ENCODE results near the gene FNDC11. TPM values are rescaled to one million over a fixed set of nuclear protein-coding genes. Genes with fewer than 3 reads are reported as not detected.

The FNDC11 gene
- total RNA-seq, 2 donors from 2014 or later: 0.35 to 0.69 TPM

- Histone ChIP-seq H3K27me3 (peaks cover 12% of the 10 kb centered on the region), H3K4me1 (peaks cover 11% of the 10 kb centered on the region), H3K36me3 (no peaks in the 10 kb centered on the region), H3K9me3 (no peaks in the 10 kb centered on the region), H3K27ac (no peak within 1 kb of the TSS), H3K4me3 (no peak within 1 kb of the TSS), H3K9ac (ENCODE audit: low read depth in 2 of 2, low read length in 2 of 2) (no peak within 1 kb of the TSS)
- no peak for TF ChIP-seq CTCF (IDR thresholded peaks at IDR 0.05)
- intact Hi-C loops (cut with DNase I): loop anchor here (10.0 kb wide), 1 partner anchor 317 kb away; the partner anchor contains the start of genes ABHD16B and TPD52L2
- DNase-seq: no peak
Measured at GRCh38 chr20:63547725-63548480, 6.1 kb upstream of the FNDC11 start, which contains the start of gene SRMS. SRMS (minus strand) TSS chr20:63547749; CDS start chr20:63547463, 286 bp downstream.

GRCh38 chr20:63548542-63548941 lies 5.4 kb upstream of the FNDC11 start:
- no peaks in the 10 kb centered on the region for H3K9me3 ChIP-seq
- H3K36me3 ChIP-seq: no peaks in the 10 kb centered on the region
- TF ChIP-seq CTCF (IDR thresholded peaks at IDR 0.05): no peak
- peaks cover 11% of the 10 kb centered on the region for H3K4me1 ChIP-seq
- H3K27me3 ChIP-seq: peaks cover 12% of the 10 kb centered on the region
- H3K4me3 ChIP-seq: no peak overlapping the region
- no peak for DNase-seq
- H3K27ac ChIP-seq: no peak overlapping the region
- no peak overlapping the region for H3K9ac ChIP-seq (ENCODE audit: low read depth in 2 of 2, low read length in 2 of 2)
- intact Hi-C loops (cut with DNase I): loop anchor here (10.0 kb wide), 1 partner anchor 316 kb away; the partner anchor contains the start of genes ABHD16B and TPD52L2

- Histone ChIP-seq H3K9ac (ENCODE audit: low read depth in 2 of 2, low read length in 2 of 2) (no peak overlapping the region), H3K27me3 (peaks cover 12% of the 10 kb centered on the region), H3K27ac (no peak overlapping the region), H3K9me3 (no peaks in the 10 kb centered on the region), H3K4me1 (peaks cover 11% of the 10 kb centered on the region), H3K4me3 (no peak overlapping the region), H3K36me3 (no peaks in the 10 kb centered on the region)
- intact Hi-C loops (cut with DNase I): loop anchor here (10.0 kb wide), 1 partner anchor 316 kb away; the partner anchor contains the start of genes ABHD16B and TPD52L2
- no peak for TF ChIP-seq CTCF (IDR thresholded peaks at IDR 0.05)
- no peak for DNase-seq
Measured at GRCh38 chr20:63549019-63549418, 4.9 kb upstream of the FNDC11 start.

GRCh38 chr20:63549679-63550282 lies 4.2 kb upstream of the FNDC11 start:
- intact Hi-C loops (cut with DNase I): loop anchor here (10.0 kb wide), 1 partner anchor 315 kb away; the partner anchor contains the start of genes ABHD16B and TPD52L2
- no peak overlapping the region for H3K4me3 ChIP-seq
- no peaks in the 10 kb centered on the region for H3K9me3 ChIP-seq
- H3K4me1 ChIP-seq: peaks cover 6% of the 10 kb centered on the region
- peaks cover 12% of the 10 kb centered on the region for H3K27me3 ChIP-seq
- no peak for TF ChIP-seq CTCF (IDR thresholded peaks at IDR 0.05)
- H3K36me3 ChIP-seq: no peaks in the 10 kb centered on the region
- DNase-seq: no peak
- H3K9ac ChIP-seq (ENCODE audit: low read depth in 2 of 2, low read length in 2 of 2): no peak overlapping the region
- H3K27ac ChIP-seq: no peak overlapping the region

- no peaks in the 10 kb centered on the region for H3K9me3 ChIP-seq
- H3K36me3 ChIP-seq: no peaks in the 10 kb centered on the region
- no peak for DNase-seq
- H3K27me3 ChIP-seq: peaks cover 12% of the 10 kb centered on the region
- H3K27ac ChIP-seq: no peak overlapping the region
- intact Hi-C loops (cut with DNase I): no loop called here
- H3K4me1 ChIP-seq: no peaks in the 10 kb centered on the region
- H3K4me3 ChIP-seq: no peak overlapping the region
- H3K9ac ChIP-seq (ENCODE audit: low read depth in 2 of 2, low read length in 2 of 2): no peak overlapping the region
- no peak for TF ChIP-seq CTCF (IDR thresholded peaks at IDR 0.05)
Measured at GRCh38 chr20:63551068-63551467, 2.9 kb upstream of the FNDC11 start.

Data from colonic mucosa (tissue), 4 donors.